GM12875 (cell line): ENCODE results near the gene POGZ.
A peak's percentile ranks its signal among the peaks of the same experiment; 100 is the strongest.

Source experiments
- H3K4me3 ChIP-seq: one replicate; pipeline ENCODE4 v1.5.1; 2011; ENCODE audit warnings: low read depth, low read length, control low read depth
- TF ChIP-seq, protein P1 (sequence below): IDR thresholded peaks from 2 replicates; pipeline ENCODE4 v1.5.1; 2011; ENCODE audit warnings: low read depth, mild to moderate bottlenecking, control low read depth, inconsistent platforms, low read length, moderate library complexity, borderline replicate concordance; ENCODE audit not compliant: insufficient read depth

The POGZ gene

DNA sequence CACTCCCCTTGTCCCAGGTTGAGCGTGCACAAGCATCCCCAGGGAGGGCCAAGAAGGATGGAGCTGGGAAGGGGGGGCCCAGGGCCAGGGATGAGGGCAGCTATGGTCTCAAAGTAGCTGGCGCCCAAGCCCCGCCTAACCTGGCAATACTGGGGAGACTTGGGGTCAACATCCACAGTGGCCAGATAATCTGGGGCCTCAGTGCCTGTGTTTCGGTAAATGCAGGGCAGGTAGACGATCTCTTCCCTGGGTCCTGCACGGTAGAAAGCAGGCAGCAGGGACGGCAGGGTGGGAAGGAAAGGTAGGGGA is 90.0 kb downstream of the POGZ start:
- TF ChIP-seq, protein P1, sequence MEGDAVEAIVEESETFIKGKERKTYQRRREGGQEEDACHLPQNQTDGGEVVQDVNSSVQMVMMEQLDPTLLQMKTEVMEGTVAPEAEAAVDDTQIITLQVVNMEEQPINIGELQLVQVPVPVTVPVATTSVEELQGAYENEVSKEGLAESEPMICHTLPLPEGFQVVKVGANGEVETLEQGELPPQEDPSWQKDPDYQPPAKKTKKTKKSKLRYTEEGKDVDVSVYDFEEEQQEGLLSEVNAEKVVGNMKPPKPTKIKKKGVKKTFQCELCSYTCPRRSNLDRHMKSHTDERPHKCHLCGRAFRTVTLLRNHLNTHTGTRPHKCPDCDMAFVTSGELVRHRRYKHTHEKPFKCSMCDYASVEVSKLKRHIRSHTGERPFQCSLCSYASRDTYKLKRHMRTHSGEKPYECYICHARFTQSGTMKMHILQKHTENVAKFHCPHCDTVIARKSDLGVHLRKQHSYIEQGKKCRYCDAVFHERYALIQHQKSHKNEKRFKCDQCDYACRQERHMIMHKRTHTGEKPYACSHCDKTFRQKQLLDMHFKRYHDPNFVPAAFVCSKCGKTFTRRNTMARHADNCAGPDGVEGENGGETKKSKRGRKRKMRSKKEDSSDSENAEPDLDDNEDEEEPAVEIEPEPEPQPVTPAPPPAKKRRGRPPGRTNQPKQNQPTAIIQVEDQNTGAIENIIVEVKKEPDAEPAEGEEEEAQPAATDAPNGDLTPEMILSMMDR = no peak
- no peak overlapping the region for H3K4me3 ChIP-seq

DNA sequence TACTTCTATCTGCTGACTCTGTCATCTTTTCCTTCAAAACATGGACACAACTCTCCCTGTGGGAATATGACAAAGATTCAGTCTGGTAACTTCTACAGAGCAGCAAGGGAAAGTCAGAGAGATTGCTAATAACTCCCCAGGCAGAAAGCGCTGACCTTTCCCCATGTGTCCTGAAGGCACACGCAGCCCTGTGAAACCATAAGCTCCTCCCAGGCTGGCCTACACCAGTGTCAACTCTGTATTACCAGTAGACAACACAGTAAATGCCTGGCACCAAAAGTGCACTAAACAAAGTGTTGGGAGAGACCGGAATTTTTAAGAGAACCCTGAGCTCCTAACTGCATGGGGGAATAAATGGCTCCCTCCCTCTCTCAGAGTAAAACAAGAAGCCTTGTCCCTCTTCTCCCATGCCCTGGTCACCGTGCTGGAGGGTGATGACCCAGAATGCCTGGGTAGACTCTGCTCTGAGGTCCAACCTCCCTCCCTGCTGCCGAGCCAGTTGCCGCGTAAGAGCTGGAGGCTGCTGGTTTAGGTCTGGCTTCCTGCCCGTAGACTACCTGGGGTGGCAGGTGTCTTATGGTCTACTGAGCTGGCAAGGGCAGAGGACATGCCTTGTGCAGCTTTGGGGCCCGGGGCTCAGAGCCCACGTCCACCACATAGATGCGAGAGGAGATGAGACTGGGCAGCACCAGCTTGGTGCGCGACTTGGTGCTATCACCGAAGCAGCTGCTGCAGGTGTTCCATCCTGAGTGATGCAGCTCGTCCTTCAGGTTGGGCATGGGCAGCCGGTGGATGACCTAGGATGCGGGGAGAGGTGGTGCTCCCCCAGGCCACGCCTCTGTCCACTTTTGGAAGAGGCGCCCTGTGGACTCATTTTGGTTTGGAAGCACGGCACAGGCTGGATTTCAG is 90.6 kb downstream of the POGZ start:
- TF ChIP-seq, protein P1 = no peak
- H3K4me3 ChIP-seq = no peak overlapping the region

DNA sequence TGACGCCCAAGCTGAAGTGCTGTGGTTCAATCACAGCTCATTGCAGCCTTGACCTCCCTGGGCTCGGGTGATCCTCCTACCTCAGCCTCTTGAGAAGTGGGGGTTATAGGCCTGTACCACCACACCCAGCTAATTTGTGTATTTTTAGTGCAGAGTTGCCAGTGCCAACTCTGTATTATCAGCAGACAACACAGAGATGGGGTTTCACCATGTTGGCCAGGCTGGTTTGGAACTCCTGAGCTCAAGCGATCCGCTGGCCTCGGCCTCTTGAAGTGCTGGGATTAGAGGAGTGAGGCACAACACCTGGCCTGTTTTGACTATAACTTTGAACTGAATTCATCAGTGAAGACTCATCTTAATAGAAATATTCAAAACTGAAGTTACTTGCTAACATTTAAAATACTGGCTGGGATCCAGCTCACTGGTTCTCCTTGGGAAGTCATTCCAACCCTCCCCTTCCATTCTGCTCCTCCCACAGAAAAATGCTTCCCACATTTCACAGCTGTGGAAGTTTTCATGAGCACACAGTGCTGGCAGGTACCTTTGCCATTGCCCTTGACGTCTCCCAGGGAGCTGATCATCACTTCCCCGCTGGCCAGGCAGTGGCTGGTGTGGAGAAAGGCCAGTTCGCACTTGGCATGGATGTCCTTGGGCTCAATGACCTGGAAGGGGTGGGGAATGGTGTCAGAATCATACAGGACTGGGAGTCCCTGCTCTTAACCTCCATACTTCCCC is 91.5 kb downstream of the POGZ start:
- no peak overlapping the region for H3K4me3 ChIP-seq
- TF ChIP-seq, protein P1 = no peak

DNA sequence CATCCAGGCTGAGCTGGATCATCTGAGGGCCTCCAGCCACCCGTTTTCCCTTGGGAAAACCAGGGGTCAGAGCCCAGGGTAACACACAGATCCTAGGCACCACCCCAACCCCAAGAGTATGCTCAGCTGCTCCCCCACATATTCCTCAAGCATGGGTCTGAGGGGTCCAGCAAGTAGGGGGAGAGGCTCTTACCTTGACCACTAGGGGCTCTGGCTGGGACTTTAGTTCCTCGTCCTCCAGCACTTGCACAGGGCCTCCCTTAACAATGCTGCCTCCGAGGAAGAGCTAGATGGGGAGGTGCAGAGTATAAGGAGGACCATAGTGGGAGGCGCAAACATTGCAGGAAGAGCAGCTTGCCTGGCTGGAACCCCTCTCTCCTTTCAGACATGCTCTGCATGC is 94.3 kb downstream of the POGZ start:
- TF ChIP-seq, protein P1 = 0 out of 2 replicates have a peak, but pooled peaks have one; percentile 16
- no peak overlapping the region for H3K4me3 ChIP-seq

DNA sequence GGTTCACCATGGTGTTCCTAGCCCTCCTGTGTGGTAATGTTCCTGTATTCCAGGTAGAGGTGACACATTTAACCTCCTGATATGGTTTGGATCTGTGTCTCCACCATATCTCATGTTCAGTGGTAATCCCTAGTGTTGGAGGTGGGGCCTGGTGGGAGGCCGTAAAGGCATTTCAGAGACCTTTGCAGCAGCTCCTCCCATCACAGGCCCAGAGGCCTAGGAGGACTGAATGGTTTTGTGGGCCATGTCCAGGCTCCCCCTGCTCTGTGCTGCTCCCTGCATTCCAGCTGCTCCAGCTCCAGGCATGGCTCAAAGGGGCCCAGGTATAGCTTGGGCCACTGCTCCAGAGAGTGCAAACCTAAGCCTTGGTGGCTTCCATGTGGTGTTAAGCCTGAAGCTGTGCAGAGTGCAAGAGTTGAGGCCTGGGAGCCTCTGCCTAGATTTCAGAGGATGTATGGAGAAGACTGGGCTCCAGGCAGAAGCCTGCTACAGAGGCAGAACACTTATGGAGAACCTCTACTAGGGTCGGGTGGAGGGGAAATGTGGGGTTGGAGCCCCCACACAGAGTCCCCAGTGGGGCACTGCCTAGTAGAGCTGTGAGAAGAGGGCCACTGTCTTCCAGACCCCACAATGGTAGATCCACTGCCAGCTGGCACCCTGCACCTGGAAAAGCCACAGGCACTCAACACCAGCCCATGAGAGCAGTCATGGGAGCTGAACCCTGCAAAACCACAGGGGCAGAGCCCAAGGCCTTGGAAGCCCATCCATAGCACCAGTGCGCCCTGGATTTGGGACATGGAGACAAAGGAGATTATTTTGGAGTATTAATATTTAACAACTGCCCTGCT is 96.8 kb downstream of the POGZ start:
- TF ChIP-seq, protein P1 = no peak
- no peak overlapping the region for H3K4me3 ChIP-seq

DNA sequence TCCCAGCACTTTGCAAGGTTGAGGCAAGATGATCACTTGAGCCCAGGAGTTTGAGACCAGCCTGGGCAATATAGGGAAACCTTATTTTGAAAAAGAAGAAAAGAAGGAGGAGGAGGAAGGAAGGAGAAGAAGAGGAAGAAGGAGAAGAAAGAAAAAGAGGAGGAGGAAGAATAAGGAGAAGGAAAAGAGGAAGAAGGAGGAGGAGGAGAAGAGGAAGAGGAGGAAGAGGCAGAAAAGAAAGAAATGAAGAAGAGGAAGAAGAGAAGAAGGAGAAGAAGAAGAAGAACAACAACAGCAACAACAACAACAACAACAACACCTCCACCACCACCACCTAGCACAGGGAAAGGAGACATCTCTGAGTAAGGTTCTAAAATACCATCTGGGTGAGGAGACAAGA is 97.4 kb downstream of the POGZ start:
- no peak overlapping the region for H3K4me3 ChIP-seq
- TF ChIP-seq, protein P1 = no peak
